ENCODE data around the gene FAM81B. TPM values are rescaled to one million over a fixed set of nuclear protein-coding genes. Genes with fewer than 3 reads are reported as not detected.

FAM81B gene
- total RNA-seq, 2 experiments from 2014 or later = not detected

DNA sequence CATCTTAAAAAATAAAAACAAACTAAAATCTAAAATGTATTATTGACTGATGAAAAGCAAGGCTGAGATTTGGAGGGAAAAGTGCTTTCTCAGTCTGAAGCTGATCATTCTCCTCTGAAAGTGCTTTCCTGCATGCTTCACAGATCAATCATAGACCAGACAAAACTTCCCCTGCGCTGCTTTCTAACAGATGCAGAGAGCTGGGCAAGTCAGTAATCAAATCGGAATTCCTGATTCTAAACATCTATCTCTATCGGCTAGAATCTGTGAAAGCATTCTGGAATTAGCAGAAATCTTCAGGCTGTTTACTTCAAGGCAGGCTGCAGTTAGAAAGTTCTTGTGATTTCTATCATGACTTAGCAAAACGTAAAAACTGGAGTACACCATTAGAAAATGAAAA, 15.6 kb upstream of the FAM81B start:
- intact Hi-C loops (cut with micrococcal nuclease; ENCODE audit: unreplicated experiment) = no loop called here
- Histone ChIP-seq H3K9me2 (ENCODE audit: insufficient read depth, low read length) (0 out of 2 replicates have a peak, but pooled peaks cover 4% of the 10 kb centered on the region), H3K4me2 (ENCODE audit: low read length) (no peak overlapping the region), H3K27ac (ENCODE audit: low read depth, low read length, poor library complexity, severe bottlenecking) (no peak overlapping the region), H3K4me3 (ENCODE audit: low read depth, low read length, poor library complexity, severe bottlenecking) (no peak overlapping the region), H3K4me1 (ENCODE audit: insufficient read depth, low read length, poor library complexity, severe bottlenecking) (no peaks in the 10 kb centered on the region), H2AFZ (ENCODE audit: low read length) (no peak overlapping the region), H3K79me2 (ENCODE audit: insufficient read depth, low read depth, low read length) (no peaks in the 10 kb centered on the region), H3K9me3 (ENCODE audit: low read length) (no peaks in the 10 kb centered on the region), H3K36me3 (ENCODE audit: insufficient read depth, low read length) (no peaks in the 10 kb centered on the region), H4K20me1 (ENCODE audit: insufficient read depth, low read length) (no peaks in the 10 kb centered on the region)
- ChIA-PET CTCF (ENCODE audit: unreplicated experiment) (no interaction called here), POLR2A (no interaction called here)
- no peak for DNase-seq (ENCODE audit: low spot score)
- TF ChIP-seq, protein P1, sequence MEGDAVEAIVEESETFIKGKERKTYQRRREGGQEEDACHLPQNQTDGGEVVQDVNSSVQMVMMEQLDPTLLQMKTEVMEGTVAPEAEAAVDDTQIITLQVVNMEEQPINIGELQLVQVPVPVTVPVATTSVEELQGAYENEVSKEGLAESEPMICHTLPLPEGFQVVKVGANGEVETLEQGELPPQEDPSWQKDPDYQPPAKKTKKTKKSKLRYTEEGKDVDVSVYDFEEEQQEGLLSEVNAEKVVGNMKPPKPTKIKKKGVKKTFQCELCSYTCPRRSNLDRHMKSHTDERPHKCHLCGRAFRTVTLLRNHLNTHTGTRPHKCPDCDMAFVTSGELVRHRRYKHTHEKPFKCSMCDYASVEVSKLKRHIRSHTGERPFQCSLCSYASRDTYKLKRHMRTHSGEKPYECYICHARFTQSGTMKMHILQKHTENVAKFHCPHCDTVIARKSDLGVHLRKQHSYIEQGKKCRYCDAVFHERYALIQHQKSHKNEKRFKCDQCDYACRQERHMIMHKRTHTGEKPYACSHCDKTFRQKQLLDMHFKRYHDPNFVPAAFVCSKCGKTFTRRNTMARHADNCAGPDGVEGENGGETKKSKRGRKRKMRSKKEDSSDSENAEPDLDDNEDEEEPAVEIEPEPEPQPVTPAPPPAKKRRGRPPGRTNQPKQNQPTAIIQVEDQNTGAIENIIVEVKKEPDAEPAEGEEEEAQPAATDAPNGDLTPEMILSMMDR (conservative IDR thresholded peaks at IDR 0.05; ENCODE audit: low read length) = no peak
- TF ChIP-seq EZH2phosphoT487 (IDR thresholded peaks at IDR 0.05; ENCODE audit: borderline replicate concordance, low read depth, low read length) = no peak
- no TSS peak for BruUV-seq (replicated peaks)

DNA sequence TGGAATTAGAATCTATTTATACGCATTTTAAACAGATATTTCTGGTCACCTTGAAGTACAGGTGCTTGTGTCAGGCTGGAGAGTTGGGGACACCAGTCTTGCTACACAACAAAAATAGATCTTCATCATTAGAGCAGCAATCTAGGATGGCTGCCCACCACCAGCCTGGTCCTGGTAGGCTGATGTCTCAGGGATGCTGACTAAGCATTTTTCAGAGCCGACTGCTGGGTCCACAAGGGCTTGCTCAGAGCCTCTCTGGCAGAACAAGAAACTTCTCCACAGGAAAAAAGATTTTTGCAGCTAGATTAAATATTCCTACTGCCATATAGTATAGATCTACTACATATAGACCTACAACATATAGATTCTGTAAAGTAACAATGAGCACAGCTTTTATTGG, 12.0 kb upstream of the FAM81B start:
- Histone ChIP-seq H3K36me3 (ENCODE audit: insufficient read depth, low read length) (no peaks in the 10 kb centered on the region), H3K4me2 (ENCODE audit: low read length) (no peak overlapping the region), H3K4me1 (ENCODE audit: insufficient read depth, low read length, poor library complexity, severe bottlenecking) (no peaks in the 10 kb centered on the region), H3K9me3 (ENCODE audit: low read length) (no peaks in the 10 kb centered on the region), H4K20me1 (ENCODE audit: insufficient read depth, low read length) (no peaks in the 10 kb centered on the region), H3K9me2 (ENCODE audit: insufficient read depth, low read length) (0 out of 2 replicates have a peak, but pooled peaks cover 4% of the 10 kb centered on the region), H2AFZ (ENCODE audit: low read length) (no peak overlapping the region), H3K27ac (ENCODE audit: low read depth, low read length, poor library complexity, severe bottlenecking) (no peak overlapping the region), H3K79me2 (ENCODE audit: insufficient read depth, low read depth, low read length) (no peaks in the 10 kb centered on the region), H3K4me3 (ENCODE audit: low read depth, low read length, poor library complexity, severe bottlenecking) (no peak overlapping the region)
- no peak for TF ChIP-seq EZH2phosphoT487 (IDR thresholded peaks at IDR 0.05; ENCODE audit: borderline replicate concordance, low read depth, low read length)
- TF ChIP-seq, protein P1 (conservative IDR thresholded peaks at IDR 0.05; ENCODE audit: low read length) = no peak
- no peak for DNase-seq (ENCODE audit: low spot score)
- ChIA-PET CTCF (ENCODE audit: unreplicated experiment) (no interaction called here), POLR2A (interaction anchor here (0.6 kb wide), 1 partner anchor 51 kb away, joined by 3 read pairs; no protein-coding TSS in a partner anchor)
- BruUV-seq (replicated peaks) = no TSS peak
- intact Hi-C loops (cut with micrococcal nuclease; ENCODE audit: unreplicated experiment) = no loop called here

DNA sequence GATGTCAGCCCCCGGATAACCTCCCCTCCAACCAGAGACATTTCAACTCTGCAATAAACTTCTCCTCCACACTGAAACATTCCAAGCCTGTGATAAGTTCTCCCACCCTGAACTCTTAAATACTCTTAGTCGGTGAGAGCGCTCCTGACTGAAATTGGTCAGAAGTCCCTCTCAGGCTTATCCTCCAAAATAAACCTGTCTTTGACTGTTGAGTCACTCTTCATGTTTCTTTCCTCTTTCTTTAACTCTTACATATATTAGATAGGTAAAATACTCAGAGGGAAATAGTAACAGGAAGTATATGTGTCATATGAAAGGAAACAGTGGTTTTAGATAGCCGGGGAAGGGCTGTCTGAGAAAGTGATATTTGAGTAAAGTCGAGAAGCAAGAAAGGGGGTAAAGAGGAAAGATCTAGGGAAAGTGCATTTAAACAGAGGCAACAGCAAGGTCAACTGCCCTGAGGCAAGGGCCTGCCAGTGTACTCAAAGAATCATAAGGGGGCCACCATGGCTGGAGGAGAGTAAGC, 11.0 kb upstream of the FAM81B start:
- Histone ChIP-seq H3K27ac (ENCODE audit: low read depth, low read length, poor library complexity, severe bottlenecking) (no peak overlapping the region), H3K4me1 (ENCODE audit: insufficient read depth, low read length, poor library complexity, severe bottlenecking) (no peaks in the 10 kb centered on the region), H3K9me2 (ENCODE audit: insufficient read depth, low read length) (0 out of 2 replicates have a peak, but pooled peaks cover 4% of the 10 kb centered on the region), H4K20me1 (ENCODE audit: insufficient read depth, low read length) (no peaks in the 10 kb centered on the region), H3K4me3 (ENCODE audit: low read depth, low read length, poor library complexity, severe bottlenecking) (no peak overlapping the region), H2AFZ (ENCODE audit: low read length) (no peak overlapping the region), H3K9me3 (ENCODE audit: low read length) (no peaks in the 10 kb centered on the region), H3K4me2 (ENCODE audit: low read length) (no peak overlapping the region), H3K79me2 (ENCODE audit: insufficient read depth, low read depth, low read length) (no peaks in the 10 kb centered on the region), H3K36me3 (ENCODE audit: insufficient read depth, low read length) (no peaks in the 10 kb centered on the region)
- ChIA-PET POLR2A (no interaction called here), CTCF (ENCODE audit: unreplicated experiment) (no interaction called here)
- no TSS peak for BruUV-seq (replicated peaks)
- no peak for DNase-seq (ENCODE audit: low spot score)
- TF ChIP-seq EZH2phosphoT487 (IDR thresholded peaks at IDR 0.05; ENCODE audit: borderline replicate concordance, low read depth, low read length) = no peak
- TF ChIP-seq, protein P1 (conservative IDR thresholded peaks at IDR 0.05; ENCODE audit: low read length) = no peak
- intact Hi-C loops (cut with micrococcal nuclease; ENCODE audit: unreplicated experiment) = no loop called here

Data from OCI-LY7 (cell line).